Kasumi-1 (cell line): ENCODE measurements around the gene RABGGTA.

ENCODE experiments used
- DNase-seq, 2 experiments: peaks; one replicate each; lab custom pipeline; 2025; lab: John Stamatoyannopoulos, UW

RABGGTA gene

DNA sequence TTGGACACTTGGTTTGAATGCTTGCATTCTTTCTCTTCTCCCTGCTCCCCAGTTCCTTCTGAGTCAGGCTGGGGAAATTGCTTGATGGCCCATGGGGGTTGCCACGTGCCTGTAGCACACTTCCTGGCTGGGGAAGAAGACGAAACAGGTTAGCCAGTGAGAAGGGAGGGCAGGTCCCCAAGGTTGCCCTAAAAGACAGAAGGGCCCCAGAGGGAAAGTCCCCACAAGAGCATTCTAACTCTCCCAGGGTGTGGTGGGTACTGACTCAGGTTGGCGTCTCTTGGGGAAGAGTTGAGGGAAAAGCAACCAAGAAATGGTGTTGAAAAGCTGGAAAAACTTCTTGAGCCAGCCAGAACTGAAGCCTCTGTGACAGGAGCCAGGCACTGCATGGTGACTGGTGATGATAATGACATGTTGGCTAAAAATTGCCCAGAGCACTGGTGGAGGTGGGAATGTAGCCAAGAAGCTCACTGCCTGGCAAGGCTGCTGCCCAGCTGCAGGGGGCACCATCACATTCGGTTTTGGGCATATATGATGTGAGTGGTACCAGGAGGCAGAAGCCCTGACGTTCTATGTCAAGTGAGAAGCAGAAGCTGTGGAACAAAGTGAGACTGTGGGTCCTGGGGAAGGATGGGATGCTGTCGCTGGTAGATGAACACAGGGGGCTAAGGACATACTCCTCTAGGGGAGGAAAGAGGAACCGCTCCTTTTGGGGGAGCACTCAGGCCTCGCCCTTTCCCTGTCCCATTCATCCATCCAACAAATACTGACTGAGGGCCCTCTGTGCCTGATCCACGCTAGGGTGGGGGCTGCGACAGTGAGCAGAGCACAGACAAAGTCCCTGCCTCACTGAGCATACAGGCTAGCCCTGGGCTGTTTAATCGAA, 8.1 kb upstream of the RABGGTA start:
- no peak for DNase-seq

- DNase-seq: no peak
Measured at GRCh38 chr14:24278424-24278823, 7.0 kb upstream of the RABGGTA start.

DNA sequence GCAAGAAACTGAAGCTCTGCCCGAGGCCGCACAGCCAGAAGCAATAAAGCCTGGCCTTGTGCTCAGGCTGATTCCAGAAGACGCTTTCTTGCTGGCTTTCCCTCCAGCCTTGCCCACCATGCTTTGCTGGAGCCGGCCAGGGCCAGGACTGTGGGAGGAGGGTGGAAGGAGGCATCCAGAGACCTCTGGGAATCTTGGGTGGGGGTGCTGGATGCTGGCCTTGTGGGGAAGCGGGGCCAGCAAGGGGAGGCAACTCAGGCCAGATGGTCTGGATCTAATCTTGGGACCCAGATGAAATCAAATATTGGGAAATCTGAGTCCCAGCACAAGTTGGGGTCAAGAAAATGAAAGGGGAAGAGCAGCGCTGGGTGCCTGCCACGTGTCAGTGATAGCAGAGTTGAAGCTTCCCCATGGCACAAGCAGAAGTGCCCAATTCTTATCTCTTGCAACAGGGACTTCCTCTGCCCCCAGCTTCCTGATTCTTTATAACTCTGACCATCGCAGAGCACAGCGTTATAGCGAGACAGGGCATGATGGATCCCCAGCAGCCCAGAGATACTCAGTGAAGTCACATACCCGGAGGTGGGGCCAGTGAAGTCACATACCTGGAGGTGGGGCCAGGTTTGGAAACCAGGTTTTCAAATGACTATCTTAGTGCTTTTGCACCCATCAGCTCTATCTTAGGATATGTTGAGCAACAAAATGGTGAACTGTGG, 6.4 kb upstream of the RABGGTA start:
- peak; percentile 75 to 77 for DNase-seq

GRCh38 chr14:24277071-24277470, 5.7 kb upstream of the RABGGTA start:
- no peak for DNase-seq

DNA sequence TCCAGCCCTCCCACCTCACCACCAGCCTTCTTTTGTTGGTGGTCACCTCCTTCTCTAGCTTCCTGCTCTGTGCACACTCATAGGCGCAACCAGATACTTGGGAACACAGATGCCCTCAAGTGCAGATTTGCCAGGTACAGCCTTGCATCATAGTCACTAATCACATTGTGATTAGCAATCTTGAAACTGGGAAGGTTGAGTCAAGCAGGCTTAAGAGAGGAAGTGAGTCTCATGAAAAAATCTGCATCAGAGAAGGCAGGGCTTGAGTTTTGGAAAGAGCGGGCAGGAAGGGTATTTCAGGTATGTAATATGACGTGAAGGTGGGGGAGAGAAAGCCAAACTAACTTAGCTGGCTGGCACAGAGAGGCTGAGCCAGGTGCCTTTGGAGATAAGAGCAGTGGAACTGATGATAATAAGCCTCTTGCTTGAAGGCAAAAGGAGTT, 2.7 kb upstream of the RABGGTA start:
- peak in 1 of 2 experiments; percentile 9 for DNase-seq

DNA sequence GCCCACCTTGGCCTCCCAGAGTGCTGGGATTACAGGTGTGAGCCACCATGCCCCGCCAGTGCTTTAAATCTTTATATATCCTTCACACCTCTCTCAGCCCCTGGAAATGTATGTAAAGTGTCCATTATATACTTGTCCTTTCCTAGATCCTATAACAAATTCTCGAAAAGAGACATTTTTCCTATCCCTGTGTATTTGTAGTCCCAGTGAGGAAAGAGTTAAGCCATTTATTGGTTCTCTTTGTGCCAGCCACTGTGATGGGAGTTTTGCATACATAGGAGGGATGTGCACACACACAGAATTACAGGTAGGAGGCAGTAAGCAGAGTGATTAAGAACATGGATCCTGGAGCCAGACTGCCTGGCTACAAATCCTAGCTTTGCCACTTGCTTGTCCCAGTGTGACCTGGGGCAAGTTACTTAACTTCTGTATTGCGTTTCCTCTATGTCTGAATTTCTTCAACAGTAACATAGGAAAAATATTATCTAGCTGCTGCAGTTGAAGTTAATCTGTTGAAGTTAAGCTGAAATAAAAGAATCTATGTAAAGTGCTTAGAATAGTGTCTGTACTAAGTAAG, 2.1 kb upstream of the RABGGTA start:
- DNase-seq: peak in 1 of 2 experiments; percentile 7

DNA sequence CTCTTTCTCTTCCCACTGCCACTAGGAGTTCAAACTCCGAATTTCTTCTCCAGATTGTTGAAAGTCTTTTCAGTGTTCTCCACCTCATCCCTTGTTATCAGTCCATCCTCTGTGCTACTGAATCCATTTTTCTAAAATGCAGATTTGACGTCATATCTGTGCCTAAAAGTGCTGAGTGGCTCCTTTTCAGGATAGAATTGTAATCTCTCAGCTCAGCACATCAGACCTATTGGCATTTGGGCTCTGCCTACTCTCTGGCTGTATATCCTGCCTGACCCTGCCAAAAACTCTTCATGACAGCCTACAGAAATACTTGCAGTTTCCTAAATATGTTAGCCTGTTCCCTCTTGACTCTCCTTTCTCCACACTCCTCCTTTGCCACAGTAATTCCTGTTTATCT, 1.1 kb upstream of the RABGGTA start:
- no peak for DNase-seq

- no peak for DNase-seq
Measured at GRCh38 chr14:24271834-24272263, 452 bp upstream of the RABGGTA start.

DNA sequence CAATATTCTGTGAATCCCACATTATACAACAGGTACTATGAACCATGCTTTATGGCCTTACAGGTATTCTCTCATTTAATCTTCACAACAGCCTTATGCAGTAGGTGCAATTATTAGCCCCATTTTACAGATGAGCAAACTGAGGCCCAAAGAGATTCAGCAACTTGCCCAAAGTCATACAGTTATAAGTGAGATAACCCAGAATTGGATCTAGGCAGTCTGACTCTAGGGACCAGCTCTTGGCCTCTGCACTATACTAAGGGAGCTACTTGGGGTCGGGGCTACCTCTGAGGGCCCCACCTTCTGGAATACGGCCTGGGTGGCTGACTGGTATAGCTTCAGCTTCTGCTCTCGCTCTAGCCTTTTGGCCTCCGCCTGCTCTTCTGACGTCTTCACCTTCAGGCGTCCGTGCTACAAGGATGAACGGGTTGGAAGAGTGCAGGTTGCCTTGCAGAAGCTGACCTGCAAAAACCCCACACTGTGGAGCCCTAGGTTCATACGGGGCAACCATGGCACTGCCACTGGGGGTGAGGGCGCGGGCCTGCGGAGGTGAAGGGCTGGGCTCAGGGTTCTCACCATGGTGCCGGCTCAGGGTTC, 762 bp downstream of the RABGGTA start:
- peak in 1 of 2 experiments; percentile 41 for DNase-seq

GRCh38 chr14:24269910-24270536, 1.4 kb downstream of the RABGGTA start:
- DNase-seq: no peak

DNA sequence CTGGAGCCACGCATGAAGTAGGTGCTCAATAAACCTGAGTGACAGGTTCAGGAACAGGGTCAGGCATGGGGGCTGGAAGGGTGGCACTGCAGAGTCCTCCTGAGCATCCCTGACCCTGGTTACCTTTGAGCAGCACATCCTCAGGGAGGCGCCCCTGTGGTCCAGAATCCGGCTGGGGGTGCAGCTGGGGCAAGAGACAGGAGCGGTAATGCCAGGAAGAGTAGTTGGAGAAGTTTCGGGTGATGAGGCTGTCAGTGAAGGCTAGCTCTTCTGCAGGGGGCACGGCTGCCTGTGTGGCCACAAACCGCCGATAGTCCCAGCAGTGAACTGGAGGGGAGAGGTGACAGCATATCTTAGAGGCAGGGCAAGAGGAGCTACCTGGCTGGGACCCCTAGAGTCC, 2.0 kb downstream of the RABGGTA start:
- no peak for DNase-seq

- DNase-seq: no peak
Measured at GRCh38 chr14:24268225-24268624, 3.2 kb downstream of the RABGGTA start.

- no peak for DNase-seq
Measured at GRCh38 chr14:24267516-24267915, 3.9 kb downstream of the RABGGTA start.

DNA sequence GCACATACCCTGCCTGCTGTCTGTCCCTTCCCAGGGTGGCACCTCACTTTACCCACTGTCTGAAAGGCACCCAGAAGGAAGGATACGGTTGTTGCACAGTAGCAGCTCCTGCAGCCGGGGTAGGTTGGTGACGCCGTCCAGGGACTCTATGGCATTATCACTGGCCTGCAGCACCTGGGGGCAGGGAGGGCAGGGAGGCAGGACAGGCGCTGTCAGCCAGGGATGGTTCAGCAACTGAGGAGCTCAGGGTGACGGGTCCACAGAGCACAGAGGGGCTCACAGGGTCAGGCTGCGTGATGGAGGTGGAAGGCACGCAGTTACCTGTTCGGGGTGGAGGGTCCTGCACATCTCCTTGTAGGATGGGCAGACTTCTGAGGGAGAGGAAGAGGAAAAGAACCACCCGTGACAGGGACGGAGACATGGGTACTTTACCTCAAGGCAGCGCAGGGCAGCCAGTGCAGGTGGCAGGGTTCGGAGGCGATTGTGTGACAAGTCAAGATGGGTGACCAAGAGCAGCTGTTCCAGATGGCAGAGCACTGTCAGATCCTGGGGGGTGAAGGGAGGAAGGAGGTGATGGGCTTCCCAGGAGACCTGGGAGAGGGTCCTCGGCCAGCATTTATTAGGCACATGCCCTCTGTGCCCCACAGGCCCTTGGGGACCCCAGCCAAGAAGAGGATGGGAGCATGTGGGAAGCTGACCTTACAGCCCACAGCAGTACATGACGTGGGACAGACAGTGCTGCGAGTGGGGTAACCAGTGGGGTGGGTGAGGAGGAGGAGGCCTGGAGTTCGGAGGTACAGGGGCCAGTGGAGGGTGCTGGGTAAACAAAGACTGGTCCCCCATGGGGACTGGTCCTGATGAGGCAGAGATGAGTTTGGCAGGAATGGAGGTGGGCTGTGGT, 4.8 kb downstream of the RABGGTA start:
- no peak for DNase-seq

GRCh38 chr14:24264298-24264697, 7.1 kb downstream of the RABGGTA start:
- DNase-seq: no peak

DNA sequence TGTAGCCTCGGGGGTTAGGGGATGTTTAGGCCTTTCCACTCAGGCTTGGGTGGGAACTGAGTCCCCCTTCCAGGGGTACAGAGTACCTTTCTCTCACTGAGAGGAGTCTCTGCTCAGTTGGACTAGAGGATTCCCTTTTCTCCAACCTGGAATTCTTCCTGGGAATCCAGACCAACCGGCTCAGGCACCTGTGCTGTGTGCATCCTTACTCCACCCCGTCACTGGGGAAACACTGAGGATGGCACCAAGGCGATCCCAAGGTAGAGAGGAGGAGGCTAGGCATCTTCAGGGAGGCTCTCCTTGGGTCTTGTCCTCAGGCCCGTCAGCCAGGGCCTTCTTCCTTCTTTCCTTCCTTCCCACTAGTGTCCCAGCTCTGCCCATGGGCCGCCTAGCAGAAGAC, 7.5 kb downstream of the RABGGTA start:
- no peak for DNase-seq

- no peak for DNase-seq
Measured at GRCh38 chr14:24262821-24263733, 8.3 kb downstream of the RABGGTA start, which contains the start of gene TGM1. Gene TGM1 (minus strand): TSS chr14:24263177. CDS start chr14:24262352, 825 bp downstream.

GRCh38 chr14:24261969-24262327, 9.4 kb downstream of the RABGGTA start:
- DNase-seq: no peak

DNA sequence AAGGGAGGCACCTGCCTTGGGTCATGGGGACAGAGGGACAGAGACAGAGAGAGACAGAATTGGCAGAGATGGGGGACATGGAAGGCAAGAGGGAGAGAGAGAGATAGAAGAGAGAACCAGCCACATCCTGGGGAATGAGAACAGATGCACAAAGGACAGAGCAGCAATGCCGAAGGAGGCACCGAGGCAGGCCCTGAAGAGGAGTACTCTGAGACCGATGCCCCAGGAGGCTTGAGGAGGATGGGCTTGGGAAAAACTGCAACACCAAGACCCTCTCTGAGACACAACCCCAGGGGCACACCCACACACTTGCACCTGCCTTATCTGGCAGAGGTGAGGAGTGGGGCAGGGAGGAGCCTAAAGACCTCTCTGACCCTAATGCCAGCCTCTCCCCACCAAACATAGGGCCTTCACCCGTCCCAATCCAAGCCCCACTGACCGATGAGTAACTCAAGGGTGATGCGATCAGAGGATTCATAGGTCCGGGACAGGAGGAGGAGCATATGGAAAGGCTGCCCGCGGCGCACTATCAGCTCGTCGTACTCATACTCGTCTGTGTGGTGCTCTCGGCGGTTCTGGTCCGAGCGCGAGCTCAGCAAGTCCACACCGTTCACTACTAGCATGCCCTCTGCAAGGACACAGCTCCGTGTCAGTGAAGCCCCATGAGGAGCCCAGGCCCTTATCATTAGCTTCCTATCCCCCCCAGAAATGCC, 10.0 kb downstream of the RABGGTA start:
- DNase-seq: no peak
